Glutamatergic neuron (in vitro differentiated cells): ENCODE measurements around the gene CFAP100. TPM values are rescaled to one million over a fixed set of nuclear protein-coding genes. Genes with fewer than 3 reads are reported as not detected.

Experiments
- DNase-seq: peaks from one replicate; pipeline ENCODE4 v3.0.0; 2022
- H3K27ac Mint-ChIP-seq: one replicate; pipeline ENCODE4 v1.8.0; 2020; ENCODE audit warnings: mild to moderate bottlenecking, mixed read lengths, inconsistent platforms; ENCODE audit not compliant: unreplicated experiment
- H3K27me3 Mint-ChIP-seq: one replicate; pipeline ENCODE4 v1.8.0; 2020; ENCODE audit warnings: mild to moderate bottlenecking, moderate library complexity, mixed read lengths, inconsistent platforms; ENCODE audit not compliant: unreplicated experiment
- H3K36me3 Mint-ChIP-seq: one replicate; pipeline ENCODE4 v1.8.0; 2020; ENCODE audit warnings: mild to moderate bottlenecking, mixed read lengths, inconsistent platforms; ENCODE audit not compliant: unreplicated experiment
- H3K4me1 Mint-ChIP-seq: one replicate; pipeline ENCODE4 v1.8.0; 2020; ENCODE audit warnings: mild to moderate bottlenecking, low read depth, mixed read lengths, inconsistent platforms; ENCODE audit not compliant: unreplicated experiment
- H3K4me3 Mint-ChIP-seq: one replicate; pipeline ENCODE4 v1.8.0; 2020; ENCODE audit warnings: mild to moderate bottlenecking, mixed read lengths, inconsistent platforms; ENCODE audit not compliant: unreplicated experiment
- H3K9me3 Mint-ChIP-seq: one replicate; pipeline ENCODE4 v1.8.0; 2020; ENCODE audit warnings: mild to moderate bottlenecking, moderate library complexity, mixed read lengths, inconsistent platforms; ENCODE audit not compliant: unreplicated experiment
- CTCF ChIP-seq: fragments of 200-600 bp; sonication (generic); IDR thresholded peaks from one replicate; pipeline ENCODE4 v1.5.0; 2021; ENCODE audit not compliant: partially characterized antibody, unreplicated experiment
- total RNA-seq: library from RNA; stranded (reverse); fragmentation: NEBNext Ultra II Directional; extraction: Animal tissue kit (Norgen Biotek cat#: 25700); gene quantifications from one replicate; pipeline ENCODE4 v1.2.1, GENCODE V29; 2021; ENCODE audit not compliant: unreplicated experiment

The CFAP100 gene
- total RNA-seq, 1 donor from 2014 or later, result not detected

GRCh38 chr3:126442094-126442855, 47.6 kb downstream of the CFAP100 start:
- Mint-ChIP-seq H3K9me3 (no peaks in the 10 kb centered on the region), H3K4me1 (peaks cover 2% of the 10 kb centered on the region), H3K36me3 (no peaks in the 10 kb centered on the region), H3K27ac (no peak overlapping the region), H3K4me3 (no peak overlapping the region), H3K27me3 (no peaks in the 10 kb centered on the region)
- no peak for TF ChIP-seq CTCF
- no peak for DNase-seq

GRCh38 chr3:126442856-126443242, 48.1 kb downstream of the CFAP100 start:
- H3K27me3 Mint-ChIP-seq, result no peaks in the 10 kb centered on the region
- H3K27ac Mint-ChIP-seq, result no peak overlapping the region
- peaks cover 7% of the 10 kb centered on the region for H3K4me1 Mint-ChIP-seq
- TF ChIP-seq CTCF, result no peak
- H3K9me3 Mint-ChIP-seq, result no peaks in the 10 kb centered on the region
- H3K4me3 Mint-ChIP-seq, result no peak overlapping the region
- no peak for DNase-seq
- H3K36me3 Mint-ChIP-seq, result no peaks in the 10 kb centered on the region

- H3K4me3 Mint-ChIP-seq, result no peak overlapping the region
- no peak overlapping the region for H3K27ac Mint-ChIP-seq
- no peaks in the 10 kb centered on the region for H3K27me3 Mint-ChIP-seq
- DNase-seq, result no peak
- H3K9me3 Mint-ChIP-seq, result peaks cover 2% of the 10 kb centered on the region
- peaks cover 14% of the 10 kb centered on the region for H3K4me1 Mint-ChIP-seq
- TF ChIP-seq CTCF, result no peak
- H3K36me3 Mint-ChIP-seq, result no peaks in the 10 kb centered on the region
Observed at GRCh38 chr3:126445506-126445905, 50.8 kb downstream of the CFAP100 start.

- Mint-ChIP-seq H3K4me3 (no peak overlapping the region), H3K27ac (no peak overlapping the region), H3K27me3 (no peaks in the 10 kb centered on the region), H3K4me1 (peaks cover 14% of the 10 kb centered on the region), H3K36me3 (no peaks in the 10 kb centered on the region), H3K9me3 (peaks cover 2% of the 10 kb centered on the region)
- no peak for DNase-seq
- no peak for TF ChIP-seq CTCF
Observed at GRCh38 chr3:126446301-126446700, 51.6 kb downstream of the CFAP100 start.

- no peak for DNase-seq
- TF ChIP-seq CTCF, result no peak
- H3K36me3 Mint-ChIP-seq, result no peaks in the 10 kb centered on the region
- H3K27me3 Mint-ChIP-seq, result no peaks in the 10 kb centered on the region
- peaks cover 5% of the 10 kb centered on the region for H3K9me3 Mint-ChIP-seq
- H3K4me1 Mint-ChIP-seq, result peaks cover 14% of the 10 kb centered on the region
- peak overlapping the region; percentile 52 for H3K27ac Mint-ChIP-seq
- H3K4me3 Mint-ChIP-seq, result no peak overlapping the region
Observed at GRCh38 chr3:126446791-126447190, 52.1 kb downstream of the CFAP100 start.
